GM12878 (cell line): ENCODE results near the gene TXNRD3. TPM values are rescaled to one million over a fixed set of nuclear protein-coding genes. Genes with fewer than 3 reads are reported as not detected.

Source experiments
- ATAC-seq: fragments of 200-7000 bp; cut with Tn5 transposase; 3 replicates; pipeline ENCODE4 v1.9.1; 2020; ENCODE audit warnings: mild to moderate bottlenecking, moderate library complexity
- BruUV-seq: library from RNA; stranded (reverse); fragments of 400-500 nt; replicated peaks from 2 replicates; lab custom pipeline; 2021; lab: Mats Ljungman, UMichigan
- CTCF ChIA-PET: fragments of 300-600 bp; sonication (Branson Sonifier 250); formaldehyde crosslinking; extraction: SDS; loops from one replicate; lab custom pipeline; 2021; ENCODE audit warnings: inconsistent platforms; lab: Yijun Ruan, JAX
- POLR2A ChIA-PET: fragments of 350-600 bp; formaldehyde crosslinking; extraction: SDS; loops from one replicate; lab custom pipeline; 2021; ENCODE audit warnings: inconsistent platforms; lab: Charles Lee
- RAD21 ChIA-PET: fragments of 300-600 bp; sonication (Branson Sonifier 250); formaldehyde crosslinking; loops from one replicate; lab custom pipeline; 2023; ENCODE audit warnings: antibody characterized with exemption; ENCODE audit not compliant: unreplicated experiment; lab: Charles Lee
- SMC1A ChIA-PET: fragments of 300-600 bp; sonication (Branson Sonifier 250); formaldehyde crosslinking; loops from one replicate; lab custom pipeline; 2023; ENCODE audit not compliant: unreplicated experiment, uncharacterized antibody; lab: Charles Lee
- DNase-seq: peaks from one replicate; pipeline ENCODE4 v3.0.0-alpha.2; 2011; ENCODE audit warnings: low read depth, low spot score
- FAIRE-seq: peaks from 3 replicates; lab custom pipeline; 2011; peaks lifted over from hg19 to GRCh38; lab: Jason Lieb, UNC
- H2AFZ ChIP-seq: 2 replicates; pipeline ENCODE4 v1.6.0; 2011; ENCODE audit warnings: low read depth, low read length, control low read depth; ENCODE audit not compliant: control insufficient read depth
- H3K27ac ChIP-seq: 2 replicates; pipeline ENCODE4 v1.5.1; 2011; ENCODE audit warnings: control low read depth; ENCODE audit not compliant: control insufficient read depth, insufficient read depth
- H3K27me3 ChIP-seq, 2 experiments: replicated peaks in 1 of 2; 2 replicates each; pipeline versions ENCODE4 v1.6.0 to v1.6.1; 2011; ENCODE audit warnings: low read length in 1 of 2; ENCODE audit not compliant: control insufficient read depth in 2 of 2, insufficient read depth in 2 of 2
- H3K36me3 ChIP-seq, 2 experiments: 2 replicates each; pipeline ENCODE4 v1.5.1; 2011; ENCODE audit warnings: low read length in 1 of 2; ENCODE audit not compliant: control insufficient read depth in 2 of 2, insufficient read depth in 2 of 2
- H3K4me1 ChIP-seq: 2 replicates; pipeline ENCODE4 v1.6.1; 2011; ENCODE audit warnings: mild to moderate bottlenecking, low read length, moderate library complexity, mixed read lengths; ENCODE audit not compliant: control insufficient read depth, insufficient read depth
- H3K4me2 ChIP-seq: 2 replicates; pipeline ENCODE4 v1.6.0; 2011; ENCODE audit warnings: control low read depth; ENCODE audit not compliant: control insufficient read depth, insufficient read depth
- H3K4me3 ChIP-seq: fragments of 200-600 bp; sonication (generic); 2 replicates; pipeline ENCODE4 v1.5.1; 2016
- H3K79me2 ChIP-seq: 2 replicates; pipeline ENCODE4 v1.6.0; 2011; ENCODE audit warnings: low read length; ENCODE audit not compliant: control insufficient read depth, insufficient read depth
- H3K9ac ChIP-seq: 2 replicates; pipeline ENCODE4 v1.8.0; 2011; ENCODE audit warnings: low read length, control low read depth, mixed read lengths; ENCODE audit not compliant: control insufficient read depth, insufficient read depth
- H3K9me3 ChIP-seq: replicated peaks from 3 replicates; pipeline ENCODE4 v1.5.1; 2011; ENCODE audit warnings: mild to moderate bottlenecking, low read length; ENCODE audit not compliant: control insufficient read depth, insufficient read depth
- H4K20me1 ChIP-seq: 2 replicates; pipeline ENCODE4 v1.6.0; 2011; ENCODE audit not compliant: control insufficient read depth, insufficient read depth
- MTA2 ChIP-seq: fragments of 450-650 bp; IDR thresholded peaks from 2 replicates; pipeline ENCODE4 v1.6.1; 2016; ENCODE audit warnings: low read depth, mild to moderate bottlenecking, moderate library complexity
- POLR2AphosphoS2 ChIP-seq: IDR thresholded peaks from 2 replicates; pipeline ENCODE4 v1.6.1; 2011; ENCODE audit warnings: low read depth, mild to moderate bottlenecking, low read length, improper control_type of control experiment, moderate library complexity
- WRNIP1 ChIP-seq: IDR thresholded peaks from 2 replicates; pipeline ENCODE4 v1.6.1; 2011; ENCODE audit warnings: low read depth, low read length, improper control_type of control experiment, borderline replicate concordance
- YBX1 ChIP-seq: fragments of 450-650 bp; IDR thresholded peaks from 2 replicates; pipeline ENCODE4 v1.6.1; 2016; ENCODE audit warnings: antibody characterized with exemption
- YY1 ChIP-seq: IDR thresholded peaks from 2 replicates; pipeline ENCODE4 v1.6.1; 2011; ENCODE audit warnings: low read depth, mild to moderate bottlenecking, low read length
- WGBS: methylation state at CpG from one replicate; pipeline ENCODE4 v1.1.6; 2016; ENCODE audit warnings: low lambda C conversion rate; ENCODE audit not compliant: insufficient replicate concordance, insufficient coverage; ENCODE audit errors: missing lambda C conversion rate; 5-methylcytosine and 5-hydroxymethylcytosine counted together
- in situ Hi-C: fragments of 300-500 bp; cut with MboI; formaldehyde crosslinking; loops from 9 replicates; pipeline ENCODE4 v1.14.3; 2018; ENCODE audit warnings: mixed read lengths
- intact Hi-C: fragments of 100-400 bp; cut with micrococcal nuclease; formaldehyde crosslinking; loops from one replicate; pipeline ENCODE4 v1.14.2; 2022; ENCODE audit not compliant: unreplicated experiment
- polyA plus RNA-seq, 11 experiments: library from polyadenylated mRNA; depleted of rRNA in 4 of 11; unstranded in 6 of 11; stranded (reverse) in 5 of 11; fragments of >200 nt; fragmentation: Nextera tagmentation in 4 of 11; fragmentation: Illumina TruSeq in 1 of 11; extraction: Ambion mirVana in 4 of 11; extraction: Trizol in 1 of 11; gene quantifications; 1 replicate in 1 of 11; 2 replicates in 10 of 11; pipeline versions ENCODE4 v1.2.1 to v1.2.3, GENCODE V29; 2011 to 2016; ENCODE audit warnings: inconsistent platforms in 2 of 11, missing spikeins in 2 of 11, low read depth in 1 of 11
- total RNA-seq, 4 experiments: library from RNA; depleted of rRNA in 3 of 4; stranded (reverse); fragments of >200 nt in 3 of 4; fragmentation: Illumina TruSeq in 1 of 4; extraction: Trizol in 1 of 4; gene quantifications; 2 replicates each; pipeline versions ENCODE4 v1.2.1 to v1.2.3, GENCODE V29; 2013 to 2021
- TF ChIP-seq, protein P1 (sequence below): fragments of 450-650 bp; IDR thresholded peaks from 2 replicates; pipeline ENCODE4 v1.6.1; 2017; ENCODE audit warnings: borderline replicate concordance
- TF ChIP-seq, protein P2 (sequence below): fragments of 450-650 bp; formaldehyde crosslinking; IDR thresholded peaks from 2 replicates; pipeline ENCODE4 v1.4.0; 2020; ENCODE audit warnings: mild to moderate bottlenecking, moderate library complexity
- TF ChIP-seq, protein P3 (sequence below): IDR thresholded peaks from 2 replicates; pipeline ENCODE4 v1.6.1; 2012; ENCODE audit warnings: low read length, inconsistent platforms

TXNRD3 gene
- total and polyA plus RNA-seq, 10 of the 15 experiments (the other 5 are each of a cell fraction or from before 2014, with no cell fraction given): not detected

DNA sequence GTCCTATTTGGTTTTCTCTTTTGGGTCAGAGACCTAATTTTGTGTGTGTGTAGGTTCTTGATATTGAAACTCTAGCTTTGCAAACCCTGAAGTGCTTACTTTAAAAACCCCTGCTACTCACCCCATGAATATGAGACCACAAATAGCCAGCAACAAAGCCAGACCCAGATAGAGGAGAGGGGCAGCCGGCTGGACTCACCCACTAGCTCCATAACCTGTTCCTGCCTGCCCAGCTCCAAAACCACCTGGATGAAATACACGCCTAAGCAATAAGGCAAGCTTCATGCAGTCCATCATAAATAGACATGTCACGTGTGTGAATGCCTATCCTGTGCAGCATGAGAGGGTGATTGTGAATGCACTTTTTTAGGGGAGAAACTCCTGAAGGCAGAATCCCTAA is 3.7 kb upstream of the TXNRD3 start:
- RAD21 ChIA-PET: no interaction called here
- Histone ChIP-seq H3K4me1 (no peaks in the 10 kb centered on the region), H3K27me3 (peaks cover 4 to 5% of the 10 kb centered on the region in 2 experiments; a peak in 3 of 4 replicates), H3K4me3 (no peak overlapping the region), H3K36me3 (no peaks in the 10 kb centered on the region), H3K9me3 (no peaks in the 10 kb centered on the region; the same call in 2 of the 3 replicates), H3K9ac (no peak overlapping the region), H3K27ac (no peak overlapping the region), H3K4me2 (no peak overlapping the region), H3K79me2 (no peaks in the 10 kb centered on the region), H2AFZ (no peak overlapping the region), H4K20me1 (no peaks in the 10 kb centered on the region)
- DNase-seq (no peak), ATAC-seq (no peak), FAIRE-seq (no peak)
- in situ Hi-C loops (no loop called here), intact Hi-C loops (no loop called here)
- POLR2A ChIA-PET: no interaction called here
- TF ChIP-seq, protein P1, sequence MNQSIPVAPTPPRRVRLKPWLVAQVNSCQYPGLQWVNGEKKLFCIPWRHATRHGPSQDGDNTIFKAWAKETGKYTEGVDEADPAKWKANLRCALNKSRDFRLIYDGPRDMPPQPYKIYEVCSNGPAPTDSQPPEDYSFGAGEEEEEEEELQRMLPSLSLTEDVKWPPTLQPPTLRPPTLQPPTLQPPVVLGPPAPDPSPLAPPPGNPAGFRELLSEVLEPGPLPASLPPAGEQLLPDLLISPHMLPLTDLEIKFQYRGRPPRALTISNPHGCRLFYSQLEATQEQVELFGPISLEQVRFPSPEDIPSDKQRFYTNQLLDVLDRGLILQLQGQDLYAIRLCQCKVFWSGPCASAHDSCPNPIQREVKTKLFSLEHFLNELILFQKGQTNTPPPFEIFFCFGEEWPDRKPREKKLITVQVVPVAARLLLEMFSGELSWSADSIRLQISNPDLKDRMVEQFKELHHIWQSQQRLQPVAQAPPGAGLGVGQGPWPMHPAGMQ: no peak
- SMC1A ChIA-PET: no interaction called here
- CTCF ChIA-PET: no interaction called here
- 31% methylated on average over 3 of the region's 3 CpGs for WGBS
- no TSS peak for BruUV-seq

DNA sequence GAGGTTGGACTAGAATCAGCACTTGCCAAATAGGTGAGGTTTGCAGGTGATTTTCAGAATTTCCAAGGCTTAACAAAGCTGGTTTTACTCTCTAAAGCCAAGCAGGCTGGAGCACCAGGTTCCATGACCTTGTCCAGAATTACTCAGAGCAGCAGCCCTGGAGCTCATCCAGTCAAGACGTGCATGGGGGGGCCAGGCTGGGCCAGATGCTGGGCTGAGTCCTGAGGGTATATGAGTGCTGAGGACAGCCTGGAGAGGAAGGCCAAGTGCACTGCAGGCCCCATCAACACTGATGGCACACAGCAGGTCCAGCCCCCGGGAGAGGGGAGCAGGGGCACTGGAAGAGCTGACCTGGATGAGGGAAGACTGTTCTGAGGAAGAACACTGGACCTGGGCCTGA is 3.0 kb upstream of the TXNRD3 start:
- Histone ChIP-seq H2AFZ (no peak overlapping the region), H3K27ac (no peak overlapping the region), H3K9me3 (no peaks in the 10 kb centered on the region; the same call in 2 of the 3 replicates), H3K9ac (no peak overlapping the region), H3K79me2 (no peaks in the 10 kb centered on the region), H3K4me3 (no peak overlapping the region), H3K27me3 (peaks cover 4 to 5% of the 10 kb centered on the region in 2 experiments; a peak in 3 of 4 replicates), H3K36me3 (no peaks in the 10 kb centered on the region), H3K4me1 (no peaks in the 10 kb centered on the region), H4K20me1 (no peaks in the 10 kb centered on the region), H3K4me2 (no peak overlapping the region)
- RAD21 ChIA-PET: no interaction called here
- DNase-seq (no peak), FAIRE-seq (no peak), ATAC-seq (no peak)
- POLR2A ChIA-PET: no interaction called here
- WGBS: 0% methylated on average over 2 of the region's 2 CpGs
- SMC1A ChIA-PET: no interaction called here
- in situ Hi-C loops: no loop called here
- intact Hi-C loops: no loop called here
- CTCF ChIA-PET: interaction anchor here (1.2 kb wide), 1 partner anchor 22 kb away, joined by 3 read pairs; no protein-coding TSS in a partner anchor
- no TSS peak for BruUV-seq
- no peak for TF ChIP-seq POLR2AphosphoS2
- no peak for TF ChIP-seq WRNIP1
- TF ChIP-seq, protein P2, sequence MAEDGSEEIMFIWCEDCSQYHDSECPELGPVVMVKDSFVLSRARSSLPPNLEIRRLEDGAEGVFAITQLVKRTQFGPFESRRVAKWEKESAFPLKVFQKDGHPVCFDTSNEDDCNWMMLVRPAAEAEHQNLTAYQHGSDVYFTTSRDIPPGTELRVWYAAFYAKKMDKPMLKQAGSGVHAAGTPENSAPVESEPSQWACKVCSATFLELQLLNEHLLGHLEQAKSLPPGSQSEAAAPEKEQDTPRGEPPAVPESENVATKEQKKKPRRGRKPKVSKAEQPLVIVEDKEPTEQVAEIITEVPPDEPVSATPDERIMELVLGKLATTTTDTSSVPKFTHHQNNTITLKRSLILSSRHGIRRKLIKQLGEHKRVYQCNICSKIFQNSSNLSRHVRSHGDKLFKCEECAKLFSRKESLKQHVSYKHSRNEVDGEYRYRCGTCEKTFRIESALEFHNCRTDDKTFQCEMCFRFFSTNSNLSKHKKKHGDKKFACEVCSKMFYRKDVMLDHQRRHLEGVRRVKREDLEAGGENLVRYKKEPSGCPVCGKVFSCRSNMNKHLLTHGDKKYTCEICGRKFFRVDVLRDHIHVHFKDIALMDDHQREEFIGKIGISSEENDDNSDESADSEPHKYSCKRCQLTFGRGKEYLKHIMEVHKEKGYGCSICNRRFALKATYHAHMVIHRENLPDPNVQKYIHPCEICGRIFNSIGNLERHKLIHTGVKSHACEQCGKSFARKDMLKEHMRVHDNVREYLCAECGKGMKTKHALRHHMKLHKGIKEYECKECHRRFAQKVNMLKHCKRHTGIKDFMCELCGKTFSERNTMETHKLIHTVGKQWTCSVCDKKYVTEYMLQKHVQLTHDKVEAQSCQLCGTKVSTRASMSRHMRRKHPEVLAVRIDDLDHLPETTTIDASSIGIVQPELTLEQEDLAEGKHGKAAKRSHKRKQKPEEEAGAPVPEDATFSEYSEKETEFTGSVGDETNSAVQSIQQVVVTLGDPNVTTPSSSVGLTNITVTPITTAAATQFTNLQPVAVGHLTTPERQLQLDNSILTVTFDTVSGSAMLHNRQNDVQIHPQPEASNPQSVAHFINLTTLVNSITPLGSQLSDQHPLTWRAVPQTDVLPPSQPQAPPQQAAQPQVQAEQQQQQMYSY (CRISPR knock-in tag): no peak
- no peak for TF ChIP-seq YBX1
- TF ChIP-seq MTA2: no peak
- TF ChIP-seq, protein P3, sequence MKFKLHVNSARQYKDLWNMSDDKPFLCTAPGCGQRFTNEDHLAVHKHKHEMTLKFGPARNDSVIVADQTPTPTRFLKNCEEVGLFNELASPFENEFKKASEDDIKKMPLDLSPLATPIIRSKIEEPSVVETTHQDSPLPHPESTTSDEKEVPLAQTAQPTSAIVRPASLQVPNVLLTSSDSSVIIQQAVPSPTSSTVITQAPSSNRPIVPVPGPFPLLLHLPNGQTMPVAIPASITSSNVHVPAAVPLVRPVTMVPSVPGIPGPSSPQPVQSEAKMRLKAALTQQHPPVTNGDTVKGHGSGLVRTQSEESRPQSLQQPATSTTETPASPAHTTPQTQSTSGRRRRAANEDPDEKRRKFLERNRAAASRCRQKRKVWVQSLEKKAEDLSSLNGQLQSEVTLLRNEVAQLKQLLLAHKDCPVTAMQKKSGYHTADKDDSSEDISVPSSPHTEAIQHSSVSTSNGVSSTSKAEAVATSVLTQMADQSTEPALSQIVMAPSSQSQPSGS: no peak
- TF ChIP-seq YY1: no peak
